ENCODE results near the gene ULK4. TPM values are rescaled to one million over a fixed set of nuclear protein-coding genes. Genes with fewer than 3 reads are reported as not detected.

Gene ULK4
- total RNA-seq: 31.2 and 33.0 TPM in 2 replicates

DNA sequence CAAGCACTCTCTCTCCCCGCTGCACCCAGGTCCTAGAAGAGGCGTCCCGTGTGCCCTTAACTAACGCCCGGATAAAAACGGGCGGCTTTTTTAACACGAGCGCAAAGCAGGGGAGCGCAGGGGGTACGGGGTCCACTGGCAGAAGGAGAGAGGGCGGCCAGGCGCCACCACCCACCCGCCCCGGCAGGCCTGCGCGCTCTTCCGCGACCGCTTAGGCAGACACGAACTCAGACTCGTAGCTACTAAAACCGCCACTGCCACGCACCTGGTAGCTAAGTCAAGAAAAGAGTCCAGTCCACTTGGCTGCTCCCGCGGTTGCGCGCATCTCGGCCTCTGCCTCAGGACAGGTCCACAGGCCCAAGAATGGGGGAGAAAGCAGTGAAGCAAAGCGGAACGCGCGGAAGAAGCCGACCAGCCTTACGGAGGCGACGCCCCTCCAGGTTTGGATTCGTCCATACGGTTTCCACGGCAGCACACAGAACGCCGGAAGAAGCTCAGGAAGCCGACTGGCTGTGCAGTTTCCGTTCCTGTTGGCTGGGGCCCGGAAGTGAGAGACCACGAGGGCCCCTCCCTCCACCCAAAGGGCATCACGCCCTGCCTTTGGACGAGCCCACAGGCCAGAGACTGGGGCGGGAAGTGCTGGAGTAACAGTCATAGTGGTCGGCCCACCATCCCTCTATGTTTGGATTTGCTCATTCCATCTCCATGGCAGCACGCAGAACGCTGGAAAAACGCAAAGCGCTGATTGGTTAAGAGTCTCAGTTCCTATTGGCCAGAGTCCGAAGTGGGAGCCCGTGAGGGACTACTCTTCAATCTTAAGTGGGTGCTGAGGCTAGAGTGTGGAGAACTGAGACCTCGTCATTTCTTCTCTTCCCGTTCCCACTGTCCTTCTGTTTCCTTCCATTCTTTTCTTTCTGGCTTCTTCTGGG lies at the start of gene ULK4:
TSS of gene ULK4 (minus strand) at position 353 of the 929 bp plus-strand sequence. CDS start 7,344 bp downstream, outside the sequence.

GRCh38 chr3:41198950-41199865 lies 762.7 kb downstream of the ULK4 start, which contains the start of gene CTNNB1:
TSS of gene CTNNB1 (plus strand) at chr3:41199505. CDS start at chr3:41224069, 24,564 bp downstream.

Small RNA genes lying within 50 kb of the gene (small RNA-seq; reads per million reads assigned to genes)
- not detected for gene ATP6V0E1P2
- not detected for gene RF00019
- not detected for gene RF00096
- not detected for gene RF00602

Other genes starting within 250 kb of the ULK4 start
- 57.1 and 75.2 TPM in 2 replicates for gene TRAK1, start 129.3 kb upstream of the ULK4 start, total RNA-seq

Data from articular chondrocyte of knee joint (primary cell).